Common myeloid progenitor, CD34-positive (primary cell): Measurements from ENCODE around the gene POP7.

Experiments used
- CTCF ChIA-PET: fragments of 350-600 bp; sonication (Branson Sonifier 250); formaldehyde crosslinking; loops from one replicate; lab custom pipeline; 2021; ENCODE audit warnings: antibody characterized with exemption; lab: Charles Lee
- POLR2A ChIA-PET: fragments of 350-600 bp; sonication (Branson Sonifier 250); formaldehyde crosslinking; loops from one replicate; lab custom pipeline; 2021; ENCODE audit warnings: antibody characterized with exemption; lab: Charles Lee
- DNase-seq, 3 donors: peaks; one replicate each; pipeline versions ENCODE4 v3.0.0 to v3.0.0-alpha.2; 2013
- H3K27ac ChIP-seq, 2 experiments: 1 replicate in 1 of 2; 2 replicates in 1 of 2; pipeline ENCODE4 v1.7.0; 2013; ENCODE audit warnings: inconsistent platforms in 2 of 2, low read length in 2 of 2, mild to moderate bottlenecking in 2 of 2, low read depth in 1 of 2, moderate library complexity in 1 of 2; ENCODE audit not compliant: severe bottlenecking in 2 of 2, insufficient read depth in 1 of 2, poor library complexity in 1 of 2
- H3K27me3 ChIP-seq, 5 experiments: replicated peaks in 2 of 5; 1 replicate in 3 of 5; 2 replicates in 2 of 5; pipeline versions ENCODE4 v1.6.1 to v1.7.0; 2013; ENCODE audit warnings: low read length in 4 of 5, mild to moderate bottlenecking in 2 of 5, moderate library complexity in 2 of 5, inconsistent platforms in 1 of 5; ENCODE audit not compliant: insufficient read depth in 5 of 5, control insufficient read depth in 4 of 5
- H3K36me3 ChIP-seq, 4 experiments: 1 replicate in 2 of 4; 2 replicates in 2 of 4; pipeline versions ENCODE4 v1.6.1 to v1.7.0; 2013; ENCODE audit warnings: low read length in 3 of 4, control low read depth in 1 of 4, mild to moderate bottlenecking in 1 of 4; ENCODE audit not compliant: control insufficient read depth in 4 of 4, insufficient read depth in 4 of 4
- H3K4me1 ChIP-seq, 4 experiments: 1 replicate in 3 of 4; 2 replicates in 1 of 4; pipeline versions ENCODE4 v1.6.1 to v1.7.1; 2013; ENCODE audit warnings: low read length in 3 of 4, mild to moderate bottlenecking in 3 of 4, control low read depth in 1 of 4, inconsistent platforms in 1 of 4, moderate library complexity in 1 of 4; ENCODE audit not compliant: control insufficient read depth in 4 of 4, insufficient read depth in 4 of 4; ENCODE audit errors: control extremely low read depth in 1 of 4
- H3K4me3 ChIP-seq, 7 experiments: 1 replicate in 4 of 7; 2 replicates in 3 of 7; pipeline versions ENCODE4 v1.5.1 to v1.7.0; 2013; ENCODE audit warnings: mild to moderate bottlenecking in 7 of 7, low read length in 6 of 7, moderate library complexity in 6 of 7, inconsistent platforms in 2 of 7, low read depth in 2 of 7, control low read depth in 1 of 7; ENCODE audit not compliant: insufficient read depth in 4 of 7, control insufficient read depth in 1 of 7; ENCODE audit errors: extremely low read depth in 1 of 7
- H3K9me3 ChIP-seq, 5 experiments: 1 replicate in 4 of 5; 2 replicates in 1 of 5; pipeline versions ENCODE4 v1.6.1 to v1.7.1; 2013; ENCODE audit warnings: low read length in 4 of 5, mild to moderate bottlenecking in 2 of 5, inconsistent platforms in 1 of 5, low read depth in 1 of 5, moderate library complexity in 1 of 5; ENCODE audit not compliant: control insufficient read depth in 4 of 5, insufficient read depth in 2 of 5; ENCODE audit errors: control extremely low read depth in 1 of 5
- WGBS: methylation state at CpG from one replicate; pipeline ENCODE4 v1.1.5; 2013; ENCODE audit not compliant: insufficient coverage; 5-methylcytosine and 5-hydroxymethylcytosine counted together

The POP7 gene

GRCh38 chr7:100679927-100680575, 25.9 kb upstream of the POP7 start:
- CTCF ChIA-PET, result interaction anchor here (1.2 to 7.6 kb wide), 4 partner anchors 10 to 75 kb away, joined by 3 to 80 read pairs (median 4); partner anchors contain the start of gene GIGYF1
- peaks cover 0 to 8% (median 6%) of the 10 kb centered on the region in 4 experiments for H3K4me1 ChIP-seq
- peaks cover 2 to 86% (median 63%) of the 10 kb centered on the region in 4 experiments for H3K36me3 ChIP-seq
- DNase-seq, result no peak
- H3K9me3 ChIP-seq, result no peaks in the 10 kb centered on the region
- no peaks in the 10 kb centered on the region for H3K27me3 ChIP-seq
- POLR2A ChIA-PET, result interaction anchor here (0.6 to 1.2 kb wide), 3 partner anchors 9 to 241 kb away, joined by 3 to 5 read pairs (median 3); no protein-coding TSS in a partner anchor
- H3K27ac ChIP-seq, result no peak overlapping the region
- H3K4me3 ChIP-seq, result no peak overlapping the region
- WGBS, result 91% methylated on average over 4 of the region's 13 CpGs

- ChIA-PET CTCF (interaction anchor here (0.9 to 7.6 kb wide), 4 partner anchors 9 to 171 kb away, joined by 3 to 80 read pairs (median 4); partner anchors contain the start of gene GIGYF1), POLR2A (interaction anchor here (0.6 to 1.2 kb wide), 2 partner anchors 63 to 241 kb away, joined by 3 to 5 read pairs; no protein-coding TSS in a partner anchor)
- no peak overlapping the region for H3K27ac ChIP-seq
- no peaks in the 10 kb centered on the region for H3K27me3 ChIP-seq
- no peak for DNase-seq
- H3K36me3 ChIP-seq, result peaks cover 7 to 93% (median 68%) of the 10 kb centered on the region in 4 experiments
- 94% methylated on average over 16 of the region's 18 CpGs for WGBS
- no peaks in the 10 kb centered on the region for H3K9me3 ChIP-seq
- peaks cover 0 to 5% (median 2%) of the 10 kb centered on the region in 4 experiments for H3K4me1 ChIP-seq
- H3K4me3 ChIP-seq, result no peak overlapping the region
Measured at GRCh38 chr7:100680576-100681271, 25.2 kb upstream of the POP7 start.

GRCh38 chr7:100681491-100682227, 24.3 kb upstream of the POP7 start:
- Histone ChIP-seq H3K36me3 (peaks cover 11 to 100% (median 70%) of the 10 kb centered on the region in 4 experiments), H3K9me3 (no peaks in the 10 kb centered on the region), H3K4me1 (no peaks in the 10 kb centered on the region), H3K27me3 (no peaks in the 10 kb centered on the region), H3K4me3 (no peak overlapping the region), H3K27ac (no peak overlapping the region)
- DNase-seq, result no peak
- 93% methylated on average over 24 of the region's 29 CpGs for WGBS
- ChIA-PET POLR2A (interaction anchor here (0.6 to 1.3 kb wide), 2 partner anchors 95 to 160 kb away, joined by 3 to 4 read pairs; partner anchors contain the start of genes FBXO24 and LRCH4), CTCF (interaction anchor here (0.9 to 7.6 kb wide), 5 partner anchors 8 to 170 kb away, joined by 3 to 80 read pairs (median 6); partner anchors contain the start of genes GIGYF1 and POP7)

- WGBS, result 98% methylated on average over 22 of the region's 25 CpGs
- Histone ChIP-seq H3K27me3 (no peaks in the 10 kb centered on the region), H3K4me1 (no peaks in the 10 kb centered on the region), H3K4me3 (no peak overlapping the region), H3K27ac (no peak overlapping the region), H3K36me3 (peaks cover 11 to 100% (median 67%) of the 10 kb centered on the region in 4 experiments), H3K9me3 (no peaks in the 10 kb centered on the region)
- ChIA-PET CTCF (interaction anchor here (0.6 to 3.9 kb wide), 6 partner anchors 10 to 224 kb away, joined by 3 to 28 read pairs (median 3); partner anchors contain the start of genes MOSPD3 and POP7), POLR2A (interaction anchor here (0.6 to 1.3 kb wide), 4 partner anchors 8 to 160 kb away, joined by 3 to 4 read pairs (median 3); partner anchors contain the start of genes FBXO24 and LRCH4)
- DNase-seq, result no peak
Measured at GRCh38 chr7:100682228-100682741, 23.6 kb upstream of the POP7 start.

GRCh38 chr7:100682991-100683658, 22.8 kb upstream of the POP7 start:
- Histone ChIP-seq H3K36me3 (peaks cover 11 to 100% (median 66%) of the 10 kb centered on the region in 4 experiments), H3K27ac (no peak overlapping the region), H3K4me3 (no peak overlapping the region), H3K9me3 (no peaks in the 10 kb centered on the region), H3K27me3 (no peaks in the 10 kb centered on the region), H3K4me1 (no peaks in the 10 kb centered on the region)
- no peak for DNase-seq
- WGBS, result 89% methylated on average over 28 of the region's 28 CpGs
- CTCF ChIA-PET, result interaction anchor here (0.6 to 3.9 kb wide), 5 partner anchors 9 to 224 kb away, joined by 3 to 28 read pairs (median 3); partner anchors contain the start of gene MOSPD3
- POLR2A ChIA-PET, result interaction anchor here (1.3 kb wide), 3 partner anchors 9 to 97 kb away, joined by 3 to 4 read pairs (median 3); partner anchors contain the start of genes FBXO24 and LRCH4
